Spleen (tissue), 11 donors: ENCODE measurements around the gene ZBBX. TPM values are rescaled to one million over a fixed set of nuclear protein-coding genes. Genes with fewer than 3 reads are reported as not detected.

Source experiments
- DNase-seq: peaks from one replicate; pipeline ENCODE4 v3.0.0-alpha.2; 2020
- H3K27ac ChIP-seq, 8 donors: fragments of 200-600 bp; sonication (generic) in 7 of 8; 1 replicate in 4 of 8; 2 replicates in 4 of 8; pipeline versions ENCODE4 v1.5.0 to v1.8.0; 2016 to 2021; ENCODE audit warnings: inconsistent platforms in 4 of 8, mild to moderate bottlenecking in 4 of 8, moderate library complexity in 1 of 8
- H3K27me3 ChIP-seq, 7 donors: fragments of 200-600 bp; sonication (generic) in 6 of 7; replicated peaks in 1 of 7; 1 replicate in 4 of 7; 2 replicates in 3 of 7; pipeline versions ENCODE4 v1.5.0 to v1.8.0; 2016 to 2021; ENCODE audit warnings: inconsistent platforms in 3 of 7, mild to moderate bottlenecking in 1 of 7
- H3K36me3 ChIP-seq, 6 donors: fragments of 200-600 bp; sonication (generic) in 5 of 6; 1 replicate in 4 of 6; 2 replicates in 2 of 6; pipeline versions ENCODE4 v1.5.0 to v1.8.0; 2016 to 2021; ENCODE audit warnings: inconsistent platforms in 2 of 6
- H3K4me1 ChIP-seq, 6 donors: fragments of 200-600 bp; sonication (generic) in 5 of 6; 1 replicate in 3 of 6; 2 replicates in 3 of 6; pipeline versions ENCODE4 v1.5.0 to v1.8.0; 2016 to 2021; ENCODE audit warnings: inconsistent platforms in 3 of 6
- H3K4me3 ChIP-seq, 8 donors: fragments of 200-600 bp; sonication (generic) in 7 of 8; 1 replicate in 4 of 8; 2 replicates in 4 of 8; pipeline versions ENCODE4 v1.5.0 to v1.8.0; 2016 to 2021; ENCODE audit warnings: inconsistent platforms in 4 of 8, mild to moderate bottlenecking in 4 of 8, moderate library complexity in 2 of 8
- H3K9me3 ChIP-seq, 8 donors: fragments of 200-600 bp; sonication (generic) in 7 of 8; 1 replicate in 4 of 8; 2 replicates in 4 of 8; pipeline versions ENCODE4 v1.5.0 to v1.8.0; 2016 to 2021; ENCODE audit warnings: inconsistent platforms in 4 of 8
- CTCF ChIP-seq, 11 experiments: fragments of 200-600 bp in 7 of 11; fragments of 450-650 bp in 4 of 11; sonication (generic) in 4 of 11; IDR thresholded peaks in 8 of 11; conservative IDR thresholded peaks in 3 of 11; 1 replicate in 7 of 11; 2 replicates in 4 of 11; pipeline versions ENCODE4 v1.4.0 to v1.8.0; 2016 to 2021; ENCODE audit warnings: antibody characterized with exemption in 11 of 11, inconsistent platforms in 4 of 11, mild to moderate bottlenecking in 1 of 11
- POLR2A ChIP-seq, 3 donors: fragments of 450-650 bp; IDR thresholded peaks; one replicate each; pipeline ENCODE4 v1.5.1; 2017; ENCODE audit warnings: antibody characterized with exemption in 3 of 3, mild to moderate bottlenecking in 1 of 3
- POLR2AphosphoS5 ChIP-seq, 3 donors: sonication (generic); formaldehyde crosslinking; IDR thresholded peaks; one replicate each; pipeline ENCODE4 v1.5.1; 2017; ENCODE audit warnings: antibody characterized with exemption in 3 of 3
- WGBS, 5 donors: extraction: QIAGEN DNeasy Blood & Tissue Kit in 3 of 5; methylation state at CpG; one replicate each; pipeline versions ENCODE4 v1.1.5 to v1.1.7; 2013 to 2018; 5-methylcytosine and 5-hydroxymethylcytosine counted together
- intact Hi-C: fragments of 100-400 bp; cut with DNase I; formaldehyde crosslinking; loops from one replicate; pipeline ENCODE4 v1.15.0; 2023; ENCODE audit warnings: low total_unique reads
- polyA plus RNA-seq, 3 donors: library from polyadenylated mRNA; stranded (reverse); fragments of 200-250 nt; gene quantifications; one replicate each; pipeline ENCODE4 v1.2.1, GENCODE V29; 2013
- total RNA-seq, 7 donors: library from RNA; depleted of rRNA in 3 of 7; stranded (reverse); fragments of >200 nt in 3 of 7; fragmentation: NEBNext Ultra II Directional in 4 of 7; extraction: Animal tissue kit (Norgen Biotek cat#: 25700) in 4 of 7; gene quantifications; one replicate each; pipeline versions ENCODE4 v1.1.0 to v1.2.1, GENCODE V29; 2016 to 2021
- donor health status: healthy with polysubstance abuse.
- donor health status: DM: no; HTN: no; CAD: no; lungs with moderate emphysema.
- donor health status: DM: no; HTN: no; CAD: no.
- donor health status: Bipolar disorder and iron deficiency.
- donor health status: healthy.
- donor health status: DM: no; HTN: no; CAD: no.
- donor health status: DM: yes; HTN: yes; CAD: no.

Gene ZBBX
- total and polyA plus RNA-seq, 10 donors, result 0.46 TPM; not detected in 9

- H3K27me3 ChIP-seq, result no peaks in the 10 kb centered on the region
- no peaks in the 10 kb centered on the region for H3K36me3 ChIP-seq
- H3K9me3 ChIP-seq, result no peaks in the 10 kb centered on the region
- WGBS, 5 donors, result 81 to 96% (median 90%) methylated on average over 1 of the region's 1 CpG
- H3K4me1 ChIP-seq, result no peaks in the 10 kb centered on the region
- TF ChIP-seq CTCF (IDR thresholded peaks at IDR 0.05 in 8 of 11, conservative IDR thresholded peaks at IDR 0.05 in 3 of 11) (no peak), POLR2A (IDR thresholded peaks at IDR 0.05) (no peak), POLR2AphosphoS5 (IDR thresholded peaks at IDR 0.05) (no peak)
- DNase-seq, result no peak
- intact Hi-C loops, result no loop called here
- H3K4me3 ChIP-seq, result no peak overlapping the region
- H3K27ac ChIP-seq, result no peak overlapping the region
Observed at GRCh38 chr3:167346171-167346570, 33.9 kb downstream of the ZBBX start.

- H3K4me3 ChIP-seq, result no peak overlapping the region
- H3K9me3 ChIP-seq, result no peaks in the 10 kb centered on the region
- intact Hi-C loops, result no loop called here
- 76 to 91% (median 82%) methylated on average over 5 of the region's 5 CpGs for WGBS, 5 donors
- no peak overlapping the region for H3K27ac ChIP-seq
- no peak for DNase-seq
- H3K36me3 ChIP-seq, result no peaks in the 10 kb centered on the region
- H3K27me3 ChIP-seq, result no peaks in the 10 kb centered on the region
- no peaks in the 10 kb centered on the region for H3K4me1 ChIP-seq
- TF ChIP-seq POLR2AphosphoS5 (IDR thresholded peaks at IDR 0.05), result no peak
- no peak for TF ChIP-seq CTCF (IDR thresholded peaks at IDR 0.05 in 8 of 11, conservative IDR thresholded peaks at IDR 0.05 in 3 of 11)
- no peak for TF ChIP-seq POLR2A (IDR thresholded peaks at IDR 0.05)
Observed at GRCh38 chr3:167330993-167331785, 48.9 kb downstream of the ZBBX start.

- TF ChIP-seq POLR2AphosphoS5 (IDR thresholded peaks at IDR 0.05), result no peak
- TF ChIP-seq POLR2A (IDR thresholded peaks at IDR 0.05), result no peak
- Histone ChIP-seq H3K9me3 (no peaks in the 10 kb centered on the region), H3K27ac (no peak overlapping the region), H3K36me3 (no peaks in the 10 kb centered on the region), H3K27me3 (no peaks in the 10 kb centered on the region), H3K4me3 (no peak overlapping the region), H3K4me1 (no peaks in the 10 kb centered on the region)
- 68 to 75% (median 71%) methylated on average over 2 of the region's 2 CpGs for WGBS, 5 donors
- intact Hi-C loops, result no loop called here
- DNase-seq, result no peak
Observed at GRCh38 chr3:167323572-167323971, 56.5 kb downstream of the ZBBX start.

GRCh38 chr3:167318996-167319615, 61.0 kb downstream of the ZBBX start:
- no peaks in the 10 kb centered on the region for H3K36me3 ChIP-seq
- H3K27me3 ChIP-seq, result no peaks in the 10 kb centered on the region
- no peaks in the 10 kb centered on the region for H3K9me3 ChIP-seq
- H3K27ac ChIP-seq, result no peak overlapping the region
- DNase-seq, result no peak
- intact Hi-C loops, result no loop called here
- no peak overlapping the region for H3K4me3 ChIP-seq
- 47 to 60% (median 51%) methylated on average over 2 of the region's 2 CpGs for WGBS, 5 donors
- no peaks in the 10 kb centered on the region for H3K4me1 ChIP-seq
- TF ChIP-seq CTCF (IDR thresholded peaks at IDR 0.05 in 8 of 11, conservative IDR thresholded peaks at IDR 0.05 in 3 of 11) (no peak), POLR2AphosphoS5 (IDR thresholded peaks at IDR 0.05) (no peak), POLR2A (IDR thresholded peaks at IDR 0.05) (no peak)
